Osteoblast (primary cell): ENCODE measurements around the gene RPS6KA5. TPM values are rescaled to one million over a fixed set of nuclear protein-coding genes. Genes with fewer than 3 reads are reported as not detected.
"Not testable (repeated sequence)": the region's sequence is repeated elsewhere in the genome, so short reads cannot be mapped to it uniquely, and the experiment has no call there.

Source experiments
- DNase-seq: peaks from one replicate; pipeline ENCODE4 v3.0.0; 2011; ENCODE audit warnings: low spot score, mixed read lengths; ENCODE audit not compliant: insufficient read length; ENCODE audit errors: missing footprints
- H2AFZ ChIP-seq: 2 replicates; pipeline ENCODE4 v1.6.0; 2011; ENCODE audit warnings: mild to moderate bottlenecking, low read length
- H3K27ac ChIP-seq: 2 replicates; pipeline ENCODE4 v1.5.1; 2011; ENCODE audit warnings: mild to moderate bottlenecking, low read depth, low read length, moderate library complexity
- H3K27me3 ChIP-seq: 2 replicates; pipeline ENCODE4 v1.6.0; 2012; ENCODE audit warnings: mild to moderate bottlenecking, control low read depth, inconsistent platforms, low read length, moderate library complexity; ENCODE audit not compliant: insufficient read depth
- H3K36me3 ChIP-seq: 2 replicates; pipeline ENCODE4 v1.5.1; 2011; ENCODE audit warnings: mild to moderate bottlenecking, low read length, control low read depth, moderate library complexity; ENCODE audit not compliant: insufficient read depth
- H3K4me1 ChIP-seq: 2 replicates; pipeline ENCODE4 v1.5.1; 2011; ENCODE audit warnings: mild to moderate bottlenecking, low read length, control low read depth, moderate library complexity; ENCODE audit not compliant: insufficient read depth
- H3K4me2 ChIP-seq: 2 replicates; pipeline ENCODE4 v1.6.0; 2011; ENCODE audit warnings: mild to moderate bottlenecking, low read length; ENCODE audit not compliant: insufficient read depth
- H3K4me3 ChIP-seq: fragments of 200-600 bp; sonication (generic); 3 replicates; pipeline ENCODE4 v1.5.1; 2012; ENCODE audit warnings: mild to moderate bottlenecking, low read length, inconsistent platforms; ENCODE audit not compliant: insufficient read depth
- H3K79me2 ChIP-seq: 2 replicates; pipeline ENCODE4 v1.6.0; 2012; ENCODE audit warnings: mild to moderate bottlenecking, low read length, control low read depth, inconsistent platforms; ENCODE audit not compliant: insufficient read depth
- H3K9me3 ChIP-seq: 2 replicates; pipeline ENCODE4 v1.5.1; 2011; ENCODE audit warnings: low read depth, low read length, control low read depth
- H4K20me1 ChIP-seq: 2 replicates; pipeline ENCODE4 v1.6.0; 2012; ENCODE audit warnings: mild to moderate bottlenecking, low read length, control low read depth; ENCODE audit not compliant: insufficient read depth
- total RNA-seq: library from RNA; depleted of rRNA; stranded (reverse); fragments of >200 nt; gene quantifications from 2 replicates; pipeline ENCODE4 v1.2.3, GENCODE V29; 2012
- TF ChIP-seq, protein P1 (sequence below): IDR thresholded peaks from 2 replicates; pipeline ENCODE4 v1.5.1; 2011; ENCODE audit warnings: mild to moderate bottlenecking, low read depth, low read length, moderate library complexity; ENCODE audit errors: extremely low read depth

The RPS6KA5 gene
- total RNA-seq, 1 donor = 1.4 TPM

GRCh38 chr14:91035855-91036254 lies 24.6 kb downstream of the RPS6KA5 start:
- peaks cover 10% of the 10 kb centered on the region for H3K4me1 ChIP-seq
- no peaks in the 10 kb centered on the region for H3K79me2 ChIP-seq
- no peak overlapping the region for H3K27ac ChIP-seq
- no peak overlapping the region for H3K4me2 ChIP-seq
- H3K36me3 ChIP-seq = no peaks in the 10 kb centered on the region
- H3K9me3 ChIP-seq = no peaks in the 10 kb centered on the region
- H3K4me3 ChIP-seq = no peak overlapping the region
- TF ChIP-seq, protein P1, sequence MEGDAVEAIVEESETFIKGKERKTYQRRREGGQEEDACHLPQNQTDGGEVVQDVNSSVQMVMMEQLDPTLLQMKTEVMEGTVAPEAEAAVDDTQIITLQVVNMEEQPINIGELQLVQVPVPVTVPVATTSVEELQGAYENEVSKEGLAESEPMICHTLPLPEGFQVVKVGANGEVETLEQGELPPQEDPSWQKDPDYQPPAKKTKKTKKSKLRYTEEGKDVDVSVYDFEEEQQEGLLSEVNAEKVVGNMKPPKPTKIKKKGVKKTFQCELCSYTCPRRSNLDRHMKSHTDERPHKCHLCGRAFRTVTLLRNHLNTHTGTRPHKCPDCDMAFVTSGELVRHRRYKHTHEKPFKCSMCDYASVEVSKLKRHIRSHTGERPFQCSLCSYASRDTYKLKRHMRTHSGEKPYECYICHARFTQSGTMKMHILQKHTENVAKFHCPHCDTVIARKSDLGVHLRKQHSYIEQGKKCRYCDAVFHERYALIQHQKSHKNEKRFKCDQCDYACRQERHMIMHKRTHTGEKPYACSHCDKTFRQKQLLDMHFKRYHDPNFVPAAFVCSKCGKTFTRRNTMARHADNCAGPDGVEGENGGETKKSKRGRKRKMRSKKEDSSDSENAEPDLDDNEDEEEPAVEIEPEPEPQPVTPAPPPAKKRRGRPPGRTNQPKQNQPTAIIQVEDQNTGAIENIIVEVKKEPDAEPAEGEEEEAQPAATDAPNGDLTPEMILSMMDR = no peak
- H4K20me1 ChIP-seq = no peaks in the 10 kb centered on the region
- DNase-seq = no peak
- H2AFZ ChIP-seq = no peak overlapping the region
- H3K27me3 ChIP-seq = peaks cover 10% of the 10 kb centered on the region

GRCh38 chr14:91034379-91034778 lies 26.1 kb downstream of the RPS6KA5 start:
- H3K4me2 ChIP-seq, H3K27me3 ChIP-seq, H3K9me3 ChIP-seq, H3K36me3 ChIP-seq, H2AFZ ChIP-seq, H3K4me3 ChIP-seq, H3K79me2 ChIP-seq, H3K4me1 ChIP-seq, DNase-seq, H4K20me1 ChIP-seq, H3K27ac ChIP-seq: not testable (repeated sequence)

GRCh38 chr14:91032248-91032647 lies 28.2 kb downstream of the RPS6KA5 start:
- H3K4me3 ChIP-seq = no peak overlapping the region
- H3K27me3 ChIP-seq = peaks cover 12% of the 10 kb centered on the region
- no peak for DNase-seq
- no peak overlapping the region for H3K27ac ChIP-seq
- no peak overlapping the region for H3K4me2 ChIP-seq
- no peaks in the 10 kb centered on the region for H3K79me2 ChIP-seq
- no peak overlapping the region for H2AFZ ChIP-seq
- H3K36me3 ChIP-seq = no peaks in the 10 kb centered on the region
- H4K20me1 ChIP-seq = no peaks in the 10 kb centered on the region
- H3K9me3 ChIP-seq = no peaks in the 10 kb centered on the region
- H3K4me1 ChIP-seq = no peaks in the 10 kb centered on the region
- TF ChIP-seq, protein P1 = no peak

- Histone ChIP-seq H3K27me3 (peaks cover 12% of the 10 kb centered on the region), H3K4me3 (no peak overlapping the region), H2AFZ (no peak overlapping the region), H4K20me1 (no peaks in the 10 kb centered on the region), H3K27ac (no peak overlapping the region), H3K36me3 (no peaks in the 10 kb centered on the region), H3K9me3 (no peaks in the 10 kb centered on the region), H3K79me2 (no peaks in the 10 kb centered on the region), H3K4me1 (no peaks in the 10 kb centered on the region), H3K4me2 (no peak overlapping the region)
- DNase-seq = no peak
- TF ChIP-seq, protein P1 = no peak
Measured at GRCh38 chr14:91031666-91032065, 28.8 kb downstream of the RPS6KA5 start.
